ENCODE measurements around the gene ZNF652.
"Not testable (repeated sequence)": the region's sequence is repeated elsewhere in the genome, so short reads cannot be mapped to it uniquely, and the experiment has no call there.

The ZNF652 gene

DNA sequence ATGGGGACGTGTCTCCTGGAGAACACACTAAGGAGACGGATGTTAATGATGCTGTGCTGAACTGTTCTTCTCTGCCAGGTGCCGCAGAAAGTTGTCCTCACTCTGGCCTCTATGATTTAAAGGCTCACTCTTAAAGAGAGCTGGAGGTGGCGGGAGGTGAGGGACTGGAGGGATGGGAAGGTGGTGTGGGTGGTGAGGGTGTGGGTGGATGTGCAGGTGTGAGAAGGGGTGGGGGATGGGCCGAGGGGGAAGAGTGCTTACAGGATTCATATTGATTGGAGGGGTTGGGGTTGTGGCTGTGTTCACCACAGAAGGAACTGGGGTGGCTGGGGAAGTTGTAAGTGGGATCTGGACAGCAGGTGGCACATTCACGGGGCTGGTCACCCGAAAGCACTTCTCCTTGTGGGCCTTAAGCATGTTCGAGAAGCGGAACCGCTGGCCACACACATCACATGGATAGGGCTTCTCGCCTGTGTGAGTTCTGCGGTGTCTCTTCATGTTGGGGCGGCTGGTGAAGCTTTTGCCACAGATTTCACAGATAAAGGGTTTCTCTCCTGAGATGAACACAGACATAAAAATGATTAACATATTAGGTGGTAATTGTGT is 63.6 kb downstream of the ZNF652 start:
- DNase-seq = no peak

- no peak for DNase-seq
These were observed 64.9 kb downstream of the ZNF652 start for GRCh38 chr17:49297141-49297540.

GRCh38 chr17:49294122-49294521 is 67.9 kb downstream of the ZNF652 start:
- DNase-seq = no peak

GRCh38 chr17:49292901-49293300 is 69.1 kb downstream of the ZNF652 start:
- no peak for DNase-seq

DNA sequence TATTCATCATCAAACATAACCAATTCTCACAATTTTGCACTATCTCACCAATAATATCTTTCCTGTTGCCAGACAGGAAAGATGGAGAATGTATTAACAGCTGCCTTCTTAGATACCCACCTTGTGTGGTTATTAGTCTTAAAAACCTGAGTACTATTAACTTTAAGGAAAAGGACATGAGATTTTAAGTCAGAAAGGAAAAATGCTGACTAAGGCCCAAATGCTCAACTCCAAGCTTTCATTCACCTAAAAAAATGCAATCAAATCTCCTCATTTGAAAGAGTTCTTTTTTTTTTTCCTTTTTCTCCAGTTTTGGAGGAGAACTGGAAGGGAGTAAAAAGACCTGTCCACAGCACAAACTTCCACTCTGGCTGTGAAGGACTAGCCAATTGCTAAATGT is 70.1 kb downstream of the ZNF652 start:
- no peak for DNase-seq

GRCh38 chr17:49290690-49291359 is 71.2 kb downstream of the ZNF652 start:
- peak; percentile 35 for DNase-seq

- DNase-seq = no peak
These were observed 73.7 kb downstream of the ZNF652 start for GRCh38 chr17:49288388-49288787.

DNA sequence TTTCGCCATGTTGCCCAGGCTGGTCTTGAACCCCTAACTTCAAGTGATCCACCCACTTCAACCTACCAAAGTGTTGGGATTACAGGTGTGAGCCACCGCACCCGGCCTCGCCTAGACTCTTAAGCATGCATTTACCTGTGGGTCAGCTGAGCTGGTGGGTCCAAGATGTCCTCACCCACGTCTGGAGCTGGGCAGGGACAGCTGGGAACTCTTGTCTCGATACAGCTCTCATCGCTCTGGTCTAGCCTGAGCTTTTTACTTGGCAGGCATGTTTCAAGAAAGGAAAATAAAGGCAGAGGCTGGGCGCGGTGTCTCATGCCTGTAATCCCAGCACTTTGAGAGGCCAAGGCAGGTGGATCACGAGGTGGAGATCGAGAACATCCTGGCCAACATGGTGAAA is 74.6 kb downstream of the ZNF652 start:
- DNase-seq = no peak

DNA sequence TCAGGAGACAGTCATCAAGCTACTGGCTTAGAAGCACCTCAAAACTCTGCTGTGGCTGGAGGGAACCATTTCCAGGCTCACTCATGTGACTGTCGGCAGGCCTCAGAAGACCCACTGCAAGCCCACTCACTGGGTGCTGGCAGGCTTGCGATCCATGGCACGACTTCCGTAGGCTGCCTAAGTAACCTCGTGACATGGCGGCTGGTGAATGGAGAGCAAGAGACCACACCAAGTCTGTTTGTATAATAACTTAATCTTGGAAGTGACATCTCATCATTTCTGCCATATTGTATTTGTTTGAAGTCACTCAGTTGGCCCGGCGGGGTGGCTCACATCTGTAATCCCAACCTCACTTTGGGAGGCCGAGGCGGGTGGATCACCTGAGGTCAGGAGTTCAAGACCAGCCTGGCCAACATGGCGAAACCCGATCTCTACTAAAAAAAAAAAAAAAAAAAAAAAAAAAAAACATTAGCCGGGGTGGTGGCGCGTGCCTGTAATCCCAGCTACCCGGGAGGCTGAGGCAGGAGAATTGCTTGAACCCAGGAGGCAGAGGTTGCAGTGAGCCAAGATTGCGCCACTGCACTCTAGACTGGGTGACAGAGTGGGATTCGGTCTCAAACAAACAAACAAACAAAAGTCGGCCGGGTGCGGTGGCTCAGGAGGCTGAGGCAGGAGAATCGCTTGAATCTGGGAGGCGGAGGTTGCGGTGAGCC is 75.6 kb downstream of the ZNF652 start:
- DNase-seq = not testable (repeated sequence)

- DNase-seq = no peak
These were observed 76.3 kb downstream of the ZNF652 start for GRCh38 chr17:49285716-49286115.

- DNase-seq = no peak
These were observed 81.1 kb downstream of the ZNF652 start for GRCh38 chr17:49280918-49281317.

GRCh38 chr17:49280061-49280460 is 82.0 kb downstream of the ZNF652 start:
- no peak for DNase-seq

DNA sequence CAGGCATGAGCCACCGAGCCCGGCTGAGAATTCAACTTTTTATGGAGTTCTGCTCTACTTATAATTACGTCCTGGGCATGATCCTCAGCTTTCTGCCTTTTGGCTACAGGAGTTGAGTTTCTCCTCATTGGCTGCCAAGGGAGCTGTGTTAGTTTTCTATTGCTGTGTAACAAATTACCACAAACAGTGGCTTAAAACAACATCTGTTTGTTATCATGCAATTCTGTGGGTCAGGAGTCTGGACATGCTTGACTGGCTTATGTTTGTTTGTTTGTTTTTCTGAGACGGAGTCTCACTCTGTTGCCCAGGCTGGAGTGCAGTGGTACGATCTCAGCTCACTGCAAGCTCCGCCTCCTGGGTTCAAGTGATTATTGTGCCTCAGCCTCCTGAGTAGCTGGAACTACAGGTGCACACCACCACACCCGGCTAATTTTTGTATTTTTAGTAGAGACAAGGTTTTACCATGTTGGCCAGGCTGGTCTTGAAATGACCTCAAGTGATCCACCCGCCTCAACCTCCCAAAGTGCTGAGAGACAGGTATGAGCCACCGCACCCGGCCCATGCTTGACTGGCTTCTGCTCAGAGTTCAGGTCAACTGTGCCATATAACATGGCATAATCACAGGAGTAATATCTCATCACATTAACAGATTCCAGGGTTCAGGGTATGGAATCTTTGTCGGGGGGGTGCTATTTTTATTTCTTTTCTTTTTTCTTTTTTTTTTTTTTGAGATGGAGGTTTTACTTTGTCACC is 82.6 kb downstream of the ZNF652 start:
- DNase-seq = not testable (repeated sequence)

DNA sequence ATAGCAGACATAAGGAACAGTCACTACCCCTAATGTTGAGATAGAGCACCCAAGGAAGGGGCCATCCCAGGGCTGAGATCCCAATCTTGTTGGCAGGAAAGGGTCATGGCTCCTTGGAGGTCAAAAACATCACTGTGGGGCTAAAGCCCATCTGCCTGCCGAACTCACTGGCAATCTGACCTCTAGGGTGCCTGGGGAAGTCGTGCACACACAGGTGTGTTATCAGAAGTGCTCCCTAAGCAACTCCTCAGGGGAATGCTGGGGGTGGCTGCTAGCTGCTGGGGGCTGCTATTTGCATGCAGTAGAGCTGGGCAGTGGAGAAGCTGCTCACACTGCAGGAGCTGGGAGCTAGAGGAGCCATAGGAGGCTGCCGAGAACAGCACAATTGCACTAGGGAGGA is 84.0 kb downstream of the ZNF652 start:
- no peak for DNase-seq

DNA sequence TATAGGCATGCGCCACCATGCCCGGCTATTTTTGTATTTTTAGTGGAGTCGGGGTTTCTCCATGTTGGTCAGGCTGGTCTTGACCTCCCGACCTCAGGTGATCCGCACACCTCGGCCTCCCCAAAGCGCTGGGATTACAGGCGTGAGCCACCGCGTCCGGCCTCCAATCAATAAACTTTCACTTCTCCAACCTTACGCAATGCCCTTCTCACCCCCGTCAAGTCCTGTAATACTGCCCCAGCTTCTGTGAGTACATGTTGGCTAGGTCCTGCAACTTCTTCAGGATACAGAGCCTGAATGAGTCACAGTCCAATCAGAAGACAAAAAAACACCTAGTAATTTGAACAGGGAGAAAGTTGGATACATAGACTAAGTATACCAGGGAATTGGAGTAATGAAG is 84.4 kb downstream of the ZNF652 start:
- no peak for DNase-seq

- not testable (repeated sequence) for DNase-seq
These were observed 86.1 kb downstream of the ZNF652 start for GRCh38 chr17:49275981-49276380.

- DNase-seq = no peak
These were observed 92.7 kb downstream of the ZNF652 start for GRCh38 chr17:49269356-49269755.

GRCh38 chr17:49267912-49268311 is 94.1 kb downstream of the ZNF652 start:
- DNase-seq = no peak

DNA sequence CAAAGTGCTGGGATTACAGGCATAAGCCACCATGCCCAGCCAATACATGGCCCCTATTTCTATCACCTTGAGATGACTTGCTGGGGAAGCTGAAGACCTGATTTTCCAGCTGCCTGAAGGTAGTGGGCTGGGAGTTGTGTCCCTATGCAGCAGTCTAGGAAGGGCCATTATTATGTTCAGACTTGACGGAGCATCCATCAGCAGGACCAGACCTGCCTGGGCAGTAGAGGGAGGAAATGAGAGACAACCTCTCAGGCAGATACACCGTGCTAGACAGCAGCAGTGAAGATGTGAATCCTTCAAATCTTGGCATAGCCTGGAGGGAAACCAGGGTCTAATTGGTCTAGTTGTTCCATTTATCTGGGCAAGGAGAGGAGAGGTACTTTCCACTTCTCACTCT is 95.8 kb downstream of the ZNF652 start:
- no peak for DNase-seq

DNA sequence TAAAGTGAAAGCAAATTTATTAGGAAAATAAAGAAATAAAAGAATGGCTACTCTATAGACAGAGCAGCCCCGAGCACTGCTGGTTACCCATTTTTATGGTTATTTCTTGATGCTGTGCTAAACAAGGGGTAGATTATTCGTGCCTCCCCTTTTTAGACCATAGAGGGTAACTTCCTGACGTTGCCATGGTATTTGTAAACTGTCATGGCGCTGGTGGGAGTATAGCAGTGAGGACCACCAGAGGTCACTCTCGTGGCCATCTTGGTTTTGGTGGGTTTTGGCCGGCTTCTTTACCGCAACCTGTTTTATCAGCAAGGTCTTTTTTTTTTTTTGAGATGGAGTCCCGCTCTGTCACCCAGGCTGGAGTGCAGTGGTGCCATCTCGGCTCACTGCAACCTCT is 100.5 kb downstream of the ZNF652 start:
- not testable (repeated sequence) for DNase-seq

DNA sequence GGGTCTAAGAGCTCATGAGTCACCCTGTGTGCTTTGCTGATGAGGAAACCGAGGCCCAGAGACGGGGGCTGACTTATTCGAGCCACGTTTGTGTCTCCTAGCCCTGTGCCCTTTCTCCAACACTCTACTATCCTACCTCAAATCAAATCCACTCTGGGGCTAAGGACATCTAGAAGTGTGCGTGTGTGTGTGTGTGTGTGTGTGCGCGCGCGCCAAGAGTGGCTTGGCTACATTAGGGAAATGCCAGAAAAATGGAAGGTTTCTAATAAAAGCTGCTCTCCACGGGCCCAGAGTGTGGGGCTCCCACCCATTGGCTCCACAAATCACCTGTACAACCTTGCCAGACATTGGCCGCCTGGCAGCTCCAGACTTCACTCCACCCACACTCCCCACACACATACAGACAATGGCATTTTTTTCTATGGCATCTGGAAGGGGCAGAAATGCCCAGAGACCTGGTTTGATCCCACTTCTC is 101.2 kb downstream of the ZNF652 start:
- peak; percentile 27 for DNase-seq

DNA sequence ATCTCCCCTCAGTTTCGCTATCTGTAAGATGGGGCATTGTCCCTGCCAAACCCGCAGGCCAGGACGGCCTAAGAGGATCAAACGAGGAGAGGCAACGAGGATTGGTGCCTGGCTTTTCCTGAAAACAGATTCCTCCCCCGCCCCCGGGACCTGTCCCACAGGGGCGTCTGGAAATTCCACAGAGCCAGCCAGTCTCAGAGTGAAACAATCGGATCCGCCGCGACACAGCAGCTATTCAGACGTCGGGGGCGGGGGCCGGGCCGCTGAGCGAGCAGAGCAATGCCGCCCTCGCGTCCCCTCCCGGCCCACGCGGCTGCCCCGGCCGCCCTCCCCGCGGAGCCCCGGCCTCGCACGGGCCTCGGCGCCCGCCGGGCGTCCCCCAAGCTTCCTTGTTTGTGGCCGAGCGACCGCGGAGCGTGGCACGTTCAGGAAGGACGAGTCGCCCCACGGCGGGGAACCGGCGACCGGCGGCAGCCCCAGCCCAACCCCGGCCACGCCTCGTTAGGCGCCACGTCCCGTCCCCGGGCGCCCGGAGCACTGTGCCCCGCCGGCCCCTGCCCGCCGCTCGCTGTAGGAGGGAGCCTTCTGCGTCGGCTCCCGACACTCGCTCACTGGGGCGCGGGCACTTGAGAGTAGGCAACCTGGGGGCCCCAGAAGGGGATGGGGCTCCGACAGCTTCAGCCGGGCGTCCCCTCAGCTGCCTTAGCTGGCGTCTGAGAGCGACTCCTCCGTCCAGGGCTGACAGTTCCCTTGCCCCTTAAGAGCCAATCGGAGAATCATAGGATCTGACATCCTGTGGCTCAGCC is 101.8 kb downstream of the ZNF652 start:
- peak; percentile 43 for DNase-seq

DNA sequence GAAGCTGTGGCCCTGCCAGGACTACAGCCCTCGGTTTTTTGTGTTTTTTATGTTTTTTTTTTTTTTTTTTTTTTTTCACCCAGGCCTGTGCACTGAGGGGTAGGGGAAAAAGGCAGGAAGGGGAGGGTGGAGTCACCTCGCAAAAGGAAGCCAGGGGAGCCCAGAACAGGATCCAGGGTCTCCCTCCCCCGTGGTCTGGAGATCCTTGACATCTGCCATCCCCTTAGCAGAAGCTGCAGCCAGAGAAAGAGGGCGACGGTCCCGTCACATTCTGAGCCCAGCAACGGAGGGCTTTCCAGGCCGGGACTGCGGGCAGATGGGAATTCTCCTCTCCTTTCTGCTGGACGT is 102.4 kb downstream of the ZNF652 start:
- DNase-seq = no peak

Data from CD4-positive, alpha-beta T cell treated with Interleukin-17A for 1 hour (primary cell).